HepG2 (cell line): ENCODE results near the gene PSD4. TPM values are rescaled to one million over a fixed set of nuclear protein-coding genes. Genes with fewer than 3 reads are reported as not detected.

Experiments used
- ATF3 ChIP-seq: sonication (generic); formaldehyde crosslinking; IDR thresholded peaks from 2 replicates; pipeline ENCODE4 v1.4.0; 2020; ENCODE audit warnings: missing genetic modification reagents
- BRCA1 ChIP-seq: sonication (generic); formaldehyde crosslinking; IDR thresholded peaks from 2 replicates; pipeline ENCODE4 v1.4.0; 2020; ENCODE audit warnings: missing genetic modification reagents
- HNF1B ChIP-seq: sonication (generic); formaldehyde crosslinking; IDR thresholded peaks from 2 replicates; pipeline ENCODE4 v1.5.1; 2020; ENCODE audit warnings: mild to moderate bottlenecking, moderate library complexity, missing genetic modification reagents
- IRF9 ChIP-seq: sonication (generic); formaldehyde crosslinking; IDR thresholded peaks from 2 replicates; pipeline ENCODE4 v1.8.0; 2022; ENCODE audit warnings: missing genetic modification reagents, mild to moderate bottlenecking, borderline replicate concordance
- KLF11 ChIP-seq: IDR thresholded peaks from 2 replicates; pipeline ENCODE4 v1.6.1; 2016; ENCODE audit warnings: missing compliant biosample characterization
- KLF16 ChIP-seq, 2 experiments: sonication (generic) in 1 of 2; formaldehyde crosslinking in 1 of 2; IDR thresholded peaks; 2 replicates each; pipeline versions ENCODE4 v1.6.1 to v1.8.0; 2016 to 2023; ENCODE audit warnings: missing genetic modification reagents in 2 of 2, missing compliant biosample characterization in 1 of 2
- MAZ ChIP-seq, 2 experiments: sonication (generic) in 1 of 2; formaldehyde crosslinking in 1 of 2; IDR thresholded peaks; 2 replicates each; pipeline versions ENCODE4 v1.5.0 to v1.6.1; 2012 to 2020; ENCODE audit warnings: low read depth in 2 of 2, mild to moderate bottlenecking in 2 of 2, borderline replicate concordance in 1 of 2, improper control_type of control experiment in 1 of 2, low read length in 1 of 2, missing genetic modification reagents in 1 of 2, moderate library complexity in 1 of 2
- NFATC3 ChIP-seq: sonication (generic); formaldehyde crosslinking; IDR thresholded peaks from 2 replicates; pipeline ENCODE4 v1.5.1; 2020; ENCODE audit warnings: mild to moderate bottlenecking, missing genetic modification reagents
- NFYB ChIP-seq: sonication (generic); formaldehyde crosslinking; IDR thresholded peaks from 2 replicates; pipeline ENCODE4 v1.4.0; 2020; ENCODE audit warnings: missing genetic modification reagents
- NRL ChIP-seq: sonication (generic); formaldehyde crosslinking; IDR thresholded peaks from 2 replicates; pipeline ENCODE4 v1.5.0; 2020; ENCODE audit warnings: missing genetic modification reagents, mild to moderate bottlenecking, moderate library complexity, borderline replicate concordance
- POLR2A ChIP-seq, 2 experiments: IDR thresholded peaks; 2 replicates each; pipeline ENCODE4 v1.6.1; 2011; ENCODE audit warnings: low read depth in 2 of 2, low read length in 2 of 2, mild to moderate bottlenecking in 1 of 2, moderate library complexity in 1 of 2; ENCODE audit not compliant: insufficient read depth in 1 of 2
- PRDM15 ChIP-seq: sonication (generic); formaldehyde crosslinking; IDR thresholded peaks from 2 replicates; pipeline ENCODE4 v1.4.0; 2020; ENCODE audit warnings: missing genetic modification reagents
- TGIF2 ChIP-seq: IDR thresholded peaks from 2 replicates; pipeline ENCODE4 v1.6.1; 2016; ENCODE audit warnings: control low read depth, missing compliant biosample characterization
- YEATS2 ChIP-seq: sonication (generic); formaldehyde crosslinking; IDR thresholded peaks from 2 replicates; pipeline ENCODE4 v1.4.0; 2020; ENCODE audit warnings: missing genetic modification reagents, borderline replicate concordance
- ZBTB4 ChIP-seq: sonication (generic); formaldehyde crosslinking; IDR thresholded peaks from 2 replicates; pipeline ENCODE4 v1.4.0; 2020; ENCODE audit warnings: missing genetic modification reagents, mild to moderate bottlenecking, borderline replicate concordance
- ZNF256 ChIP-seq: sonication (generic); formaldehyde crosslinking; conservative IDR thresholded peaks from 2 replicates; pipeline ENCODE4 v1.4.0; 2020; ENCODE audit warnings: missing genetic modification reagents
- ZNF598 ChIP-seq: sonication (generic); formaldehyde crosslinking; IDR thresholded peaks from 2 replicates; pipeline ENCODE4 v1.5.1; 2020; ENCODE audit warnings: mild to moderate bottlenecking, missing genetic modification reagents, borderline replicate concordance
- ZNF644 ChIP-seq: IDR thresholded peaks from 2 replicates; pipeline ENCODE4 v1.6.1; 2016; ENCODE audit warnings: low read depth
- ZNF768 ChIP-seq: sonication (generic); formaldehyde crosslinking; IDR thresholded peaks from 2 replicates; pipeline ENCODE4 v1.4.0; 2020; ENCODE audit warnings: missing genetic modification reagents
- polyA plus RNA-seq, 8 experiments: library from polyadenylated mRNA; depleted of rRNA in 3 of 8; stranded (reverse) in 7 of 8; unstranded in 1 of 8; fragments of >200 nt; fragmentation: Illumina TruSeq in 4 of 8; extraction: Trizol in 4 of 8; gene quantifications; 2 replicates each; pipeline versions ENCODE4 v1.2.1 to v1.2.3, GENCODE V29; 2011 to 2016; ENCODE audit warnings: low read depth in 4 of 8, missing spikeins in 1 of 8, mixed read lengths in 1 of 8; ENCODE audit not compliant: insufficient read depth in 1 of 8
- total RNA-seq, 5 experiments: library from RNA; depleted of rRNA; stranded (reverse); fragments of >200 nt; fragmentation: Illumina TruSeq; extraction: Trizol; gene quantifications; 2 replicates each; pipeline ENCODE4 v1.2.3, GENCODE V29; 2016; ENCODE audit warnings: low read depth in 1 of 5

PSD4 gene
- total and polyA plus RNA-seq, 2 of the 13 experiments (the other 11 are each of a cell fraction or from before 2014, with no cell fraction given): 5.8 to 9.4 TPM

DNA sequence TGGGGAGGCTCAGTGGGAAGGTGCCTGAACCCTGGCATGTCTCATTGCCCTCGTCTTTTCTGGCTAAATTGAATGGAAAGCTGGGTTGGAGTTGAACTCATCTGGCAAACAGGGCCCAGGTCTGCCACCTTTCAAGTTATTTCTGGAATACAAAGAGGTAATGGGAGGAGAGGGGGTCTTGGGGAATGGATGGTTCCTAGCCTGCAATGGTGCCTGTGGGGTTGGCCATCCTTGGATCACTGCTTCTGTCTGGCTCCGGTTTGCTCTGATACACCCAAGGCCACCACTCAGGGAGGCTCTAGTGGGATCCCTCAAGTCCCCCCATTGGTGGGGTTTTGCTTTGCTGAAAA, 45.3 kb downstream of the PSD4 start (continued):
- TF ChIP-seq ZBTB4: 0 out of 2 replicates have a peak, but pooled peaks have one; percentile 20
- TF ChIP-seq NFATC3: no peak
- no peak for TF ChIP-seq NFYB (CRISPR knock-in tag)
- no peak for TF ChIP-seq MAZ (IDR thresholded peaks at IDR 0.05; ENCODE audit: borderline replicate concordance, low read depth, low read length)
- TF ChIP-seq MAZ (CRISPR knock-in tag; IDR thresholded peaks at IDR 0.05; ENCODE audit: low read depth): no peak
- peak; percentile 48; the same call in 1 of the 2 replicates for TF ChIP-seq NRL (CRISPR knock-in tag)
- TF ChIP-seq ATF3 (CRISPR knock-in tag): no peak
- TF ChIP-seq TGIF2: 0 out of 2 replicates have a peak, but pooled peaks have one; percentile 34
- TF ChIP-seq ZNF768 (CRISPR knock-in tag): no peak
- TF ChIP-seq YEATS2: no peak
- no peak for TF ChIP-seq KLF16 (CRISPR knock-in tag; IDR thresholded peaks at IDR 0.05)
- TF ChIP-seq HNF1B (CRISPR knock-in tag): no peak; the same call in 1 of the 2 replicates
- 0 out of 4 replicates have a peak, but pooled peaks of 1 of the 2 experiments have one; percentile 18 for TF ChIP-seq POLR2A (IDR thresholded peaks at IDR 0.05; ENCODE audit: insufficient read depth in 1 of 2, low read depth in 2 of 2, low read length in 2 of 2)
- TF ChIP-seq ZNF644 (CRISPR knock-in tag): no peak
- TF ChIP-seq BRCA1 (CRISPR knock-in tag): no peak
- TF ChIP-seq KLF11 (CRISPR knock-in tag): no peak
- TF ChIP-seq ZNF256 (CRISPR knock-in tag): 0 out of 2 replicates have a peak, but pooled peaks have one; percentile 14
- 0 out of 2 replicates have a peak, but pooled peaks have one; percentile 1 for TF ChIP-seq ZNF598 (CRISPR knock-in tag)
- no peak for TF ChIP-seq IRF9 (CRISPR knock-in tag)
- no peak for TF ChIP-seq PRDM15 (CRISPR knock-in tag)
